Spleen (tissue), 11 donors: ENCODE data around the gene GCSAML. TPM values are rescaled to one million over a fixed set of nuclear protein-coding genes. Genes with fewer than 3 reads are reported as not detected.

Experiments used
- DNase-seq: peaks from one replicate; pipeline ENCODE4 v3.0.0-alpha.2; 2020
- H3K27ac ChIP-seq, 8 donors: fragments of 200-600 bp; sonication (generic) in 7 of 8; 1 replicate in 4 of 8; 2 replicates in 4 of 8; pipeline versions ENCODE4 v1.5.0 to v1.8.0; 2016 to 2021; ENCODE audit warnings: inconsistent platforms in 4 of 8, mild to moderate bottlenecking in 4 of 8, moderate library complexity in 1 of 8
- H3K27me3 ChIP-seq, 7 donors: fragments of 200-600 bp; sonication (generic) in 6 of 7; replicated peaks in 1 of 7; 1 replicate in 4 of 7; 2 replicates in 3 of 7; pipeline versions ENCODE4 v1.5.0 to v1.8.0; 2016 to 2021; ENCODE audit warnings: inconsistent platforms in 3 of 7, mild to moderate bottlenecking in 1 of 7
- H3K36me3 ChIP-seq, 6 donors: fragments of 200-600 bp; sonication (generic) in 5 of 6; 1 replicate in 4 of 6; 2 replicates in 2 of 6; pipeline versions ENCODE4 v1.5.0 to v1.8.0; 2016 to 2021; ENCODE audit warnings: inconsistent platforms in 2 of 6
- H3K4me1 ChIP-seq, 6 donors: fragments of 200-600 bp; sonication (generic) in 5 of 6; 1 replicate in 3 of 6; 2 replicates in 3 of 6; pipeline versions ENCODE4 v1.5.0 to v1.8.0; 2016 to 2021; ENCODE audit warnings: inconsistent platforms in 3 of 6
- H3K4me3 ChIP-seq, 8 donors: fragments of 200-600 bp; sonication (generic) in 7 of 8; 1 replicate in 4 of 8; 2 replicates in 4 of 8; pipeline versions ENCODE4 v1.5.0 to v1.8.0; 2016 to 2021; ENCODE audit warnings: inconsistent platforms in 4 of 8, mild to moderate bottlenecking in 4 of 8, moderate library complexity in 2 of 8
- H3K9me3 ChIP-seq, 8 donors: fragments of 200-600 bp; sonication (generic) in 7 of 8; 1 replicate in 4 of 8; 2 replicates in 4 of 8; pipeline versions ENCODE4 v1.5.0 to v1.8.0; 2016 to 2021; ENCODE audit warnings: inconsistent platforms in 4 of 8
- CTCF ChIP-seq, 11 experiments: fragments of 200-600 bp in 7 of 11; fragments of 450-650 bp in 4 of 11; sonication (generic) in 4 of 11; IDR thresholded peaks in 8 of 11; conservative IDR thresholded peaks in 3 of 11; 1 replicate in 7 of 11; 2 replicates in 4 of 11; pipeline versions ENCODE4 v1.4.0 to v1.8.0; 2016 to 2021; ENCODE audit warnings: antibody characterized with exemption in 11 of 11, inconsistent platforms in 4 of 11, mild to moderate bottlenecking in 1 of 11
- POLR2A ChIP-seq, 3 donors: fragments of 450-650 bp; IDR thresholded peaks; one replicate each; pipeline ENCODE4 v1.5.1; 2017; ENCODE audit warnings: antibody characterized with exemption in 3 of 3, mild to moderate bottlenecking in 1 of 3
- POLR2AphosphoS5 ChIP-seq, 3 donors: sonication (generic); formaldehyde crosslinking; IDR thresholded peaks; one replicate each; pipeline ENCODE4 v1.5.1; 2017; ENCODE audit warnings: antibody characterized with exemption in 3 of 3
- WGBS, 5 donors: extraction: QIAGEN DNeasy Blood & Tissue Kit in 3 of 5; methylation state at CpG; one replicate each; pipeline versions ENCODE4 v1.1.5 to v1.1.7; 2013 to 2018; 5-methylcytosine and 5-hydroxymethylcytosine counted together
- intact Hi-C: fragments of 100-400 bp; cut with DNase I; formaldehyde crosslinking; loops from one replicate; pipeline ENCODE4 v1.15.0; 2023; ENCODE audit warnings: low total_unique reads
- polyA plus RNA-seq, 3 donors: library from polyadenylated mRNA; stranded (reverse); fragments of 200-250 nt; gene quantifications; one replicate each; pipeline ENCODE4 v1.2.1, GENCODE V29; 2013
- small RNA-seq, 4 donors: library from RNA; depleted of rRNA; stranded (forward); fragments of <200 nt; gene quantifications; one replicate each; pipeline ENCODE3, GENCODE V24; 2016
- total RNA-seq, 7 donors: library from RNA; depleted of rRNA in 3 of 7; stranded (reverse); fragments of >200 nt in 3 of 7; fragmentation: NEBNext Ultra II Directional in 4 of 7; extraction: Animal tissue kit (Norgen Biotek cat#: 25700) in 4 of 7; gene quantifications; one replicate each; pipeline versions ENCODE4 v1.1.0 to v1.2.1, GENCODE V29; 2016 to 2021
- donor health status: healthy with polysubstance abuse.
- donor health status: DM: no; HTN: no; CAD: no; lungs with moderate emphysema.
- donor health status: DM: no; HTN: no; CAD: no.
- donor health status: Bipolar disorder and iron deficiency.
- donor health status: healthy.
- donor health status: DM: no; HTN: no; CAD: no.
- donor health status: DM: yes; HTN: yes; CAD: no.

GCSAML gene
- total and polyA plus RNA-seq, 10 donors: 0.03 to 0.74 (median 0.44) TPM; not detected in 2

- Histone ChIP-seq H3K4me1 (no peaks in the 10 kb centered on the region), H3K27me3 (no peaks in the 10 kb centered on the region), H3K4me3 (no peak overlapping the region), H3K36me3 (no peaks in the 10 kb centered on the region), H3K9me3 (peaks cover 0 to 12% (median 0%) of the 10 kb centered on the region in 8 donors), H3K27ac (no peak overlapping the region)
- intact Hi-C loops: no loop called here
- TF ChIP-seq CTCF (IDR thresholded peaks at IDR 0.05 in 8 of 11, conservative IDR thresholded peaks at IDR 0.05 in 3 of 11): no peak
- no peak for TF ChIP-seq POLR2AphosphoS5 (IDR thresholded peaks at IDR 0.05)
- TF ChIP-seq POLR2A (IDR thresholded peaks at IDR 0.05): no peak
- DNase-seq: no peak
- WGBS, 5 donors: 85 to 89% (median 87%) methylated on average over 1 of the region's 1 CpG
Observed at GRCh38 chr1:247613405-247613804, 64.5 kb downstream of the GCSAML start.

DNA sequence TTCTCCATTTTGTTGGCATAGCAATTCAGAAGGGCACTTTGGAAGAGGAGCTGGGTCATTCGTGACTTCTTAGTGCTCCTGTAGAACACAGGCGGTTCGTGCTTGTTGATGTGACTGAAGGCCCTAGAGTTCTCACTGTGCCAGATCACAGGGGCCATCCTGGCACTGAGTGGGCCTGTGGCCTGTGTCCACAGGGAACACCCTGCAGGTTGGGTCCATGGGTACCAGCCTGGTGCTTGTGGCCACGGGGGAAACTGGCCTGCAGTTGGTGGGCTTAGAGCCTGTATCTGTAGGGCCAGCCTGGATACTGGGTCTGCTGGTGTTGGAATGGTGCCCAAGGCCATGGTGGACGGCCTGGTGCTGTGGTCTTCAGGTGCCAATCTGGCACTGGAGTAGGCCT lies 65.7 kb downstream of the GCSAML start:
- Histone ChIP-seq H3K4me3 (no peak overlapping the region), H3K36me3 (no peaks in the 10 kb centered on the region), H3K27me3 (no peaks in the 10 kb centered on the region), H3K4me1 (no peaks in the 10 kb centered on the region), H3K27ac (no peak overlapping the region), H3K9me3 (peaks cover 0 to 8% (median 0%) of the 10 kb centered on the region in 8 donors)
- TF ChIP-seq POLR2AphosphoS5 (IDR thresholded peaks at IDR 0.05): no peak
- no peak for TF ChIP-seq CTCF (IDR thresholded peaks at IDR 0.05 in 8 of 11, conservative IDR thresholded peaks at IDR 0.05 in 3 of 11)
- no peak for TF ChIP-seq POLR2A (IDR thresholded peaks at IDR 0.05)
- 80 to 89% (median 87%) methylated on average over 3 to 5 of the region's 5 CpGs for WGBS, 5 donors
- no peak for DNase-seq
- intact Hi-C loops: no loop called here

Small RNA genes within 50 kb of the gene (small RNA-seq; reads per million reads assigned to genes)
- 0 reads per million in 4 donors for gene RF00026

Other genes starting within 250 kb of the GCSAML start
- 10 to 100 TPM; 22.0 to 45.4 (median 32.9) TPM for gene ZNF496, start 217.3 kb upstream of the GCSAML start, total RNA-seq
- 10 to 100 TPM in 1 of 3 donors, 1 to 10 TPM in 2; 5.7 to 13.3 (median 7.0) TPM for gene ZNF496, start 217.3 kb upstream of the GCSAML start, polyA plus RNA-seq
- 10 to 100 TPM in 3 of 7 donors, 1 to 10 TPM in 4; 8.1 to 17.0 (median 9.3) TPM for gene NLRP3, start 133.0 kb upstream of the GCSAML start, total RNA-seq
- 1 to 10 TPM; 1.2 to 3.4 (median 1.7) TPM for gene NLRP3, start 133.0 kb upstream of the GCSAML start, polyA plus RNA-seq
- gene OR2B11, start 91.0 kb upstream of the GCSAML start, total RNA-seq: not detected
- gene OR2B11, start 91.0 kb upstream of the GCSAML start, polyA plus RNA-seq: not detected
- gene OR2C3, start 12.7 kb upstream of the GCSAML start, total RNA-seq: under 1 TPM in 3 of 7 donors, not detected in 4; 0.06 to 0.26 (median 0.12) TPM
- under 1 TPM in 2 of 3 donors, not detected in 1; under 0.01 to 0.03 TPM for gene OR2C3, start 12.7 kb upstream of the GCSAML start, polyA plus RNA-seq
- not detected for gene OR2G2, start 39.2 kb downstream of the GCSAML start, total RNA-seq
- not detected for gene OR2G2, start 39.2 kb downstream of the GCSAML start, polyA plus RNA-seq
- not detected for gene OR2G3, start 56.5 kb downstream of the GCSAML start, total RNA-seq
- gene OR2G3, start 56.5 kb downstream of the GCSAML start, polyA plus RNA-seq: not detected
- gene OR13G1, start 130.6 kb downstream of the GCSAML start, total RNA-seq: not detected
- gene OR13G1, start 130.6 kb downstream of the GCSAML start, polyA plus RNA-seq: not detected
- gene OR6F1, start 167.5 kb downstream of the GCSAML start, total RNA-seq: not detected
- not detected for gene OR6F1, start 167.5 kb downstream of the GCSAML start, polyA plus RNA-seq
- under 1 TPM in 2 of 7 donors, not detected in 5; 0.38 to 0.73 TPM for gene OR14K1, start 189.5 kb downstream of the GCSAML start, total RNA-seq
- not detected for gene OR14K1, start 189.5 kb downstream of the GCSAML start, polyA plus RNA-seq
- gene OR14A2, start 199.0 kb downstream of the GCSAML start, total RNA-seq: not detected
- gene OR14A2, start 199.0 kb downstream of the GCSAML start, polyA plus RNA-seq: not detected
- not detected for gene OR1C1, start 211.4 kb downstream of the GCSAML start, total RNA-seq
- gene OR1C1, start 211.4 kb downstream of the GCSAML start, polyA plus RNA-seq: not detected